HAP-1 (cell line): ENCODE measurements around the gene CMTM6.
"Not testable (repeated sequence)": the region's sequence is repeated elsewhere in the genome, so short reads cannot be mapped to it uniquely, and the experiment has no call there.

Source experiments
- DNase-seq, 2 experiments: peaks; one replicate each; pipeline ENCODE4 v3.0.0-alpha.2; 2016 to 2020; ENCODE audit warnings: low spot score in 2 of 2
- H3K27me3 ChIP-seq: fragments of 250-450 bp; sonication (Bioruptor Pico); 2 replicates; pipeline ENCODE4 v1.5.1; 2020; ENCODE audit warnings: low read depth, mild to moderate bottlenecking, moderate library complexity
- H3K36me3 ChIP-seq: fragments of 250-450 bp; sonication (Bioruptor Pico); replicated peaks from 2 replicates; pipeline ENCODE4 v1.5.1; 2020; ENCODE audit warnings: mild to moderate bottlenecking
- H3K4me1 ChIP-seq: fragments of 250-450 bp; sonication (Bioruptor Pico); 2 replicates; pipeline ENCODE4 v1.5.1; 2020; ENCODE audit warnings: mild to moderate bottlenecking
- H3K4me3 ChIP-seq: fragments of 250-450 bp; sonication (Bioruptor Pico); 2 replicates; pipeline ENCODE4 v1.5.1; 2020; ENCODE audit warnings: mild to moderate bottlenecking, moderate library complexity
- H3K9me3 ChIP-seq: fragments of 250-450 bp; sonication (Bioruptor Pico); 2 replicates; pipeline ENCODE4 v1.5.1; 2020; ENCODE audit warnings: mild to moderate bottlenecking, moderate library complexity
- in situ Hi-C: fragments of 300-500 bp; cut with MboI; formaldehyde crosslinking; loops from 3 replicates; pipeline ENCODE4 v1.14.3; 2020; ENCODE audit warnings: low sequenced_read_pairs, inconsistent platforms, mixed read lengths

The CMTM6 gene

DNA sequence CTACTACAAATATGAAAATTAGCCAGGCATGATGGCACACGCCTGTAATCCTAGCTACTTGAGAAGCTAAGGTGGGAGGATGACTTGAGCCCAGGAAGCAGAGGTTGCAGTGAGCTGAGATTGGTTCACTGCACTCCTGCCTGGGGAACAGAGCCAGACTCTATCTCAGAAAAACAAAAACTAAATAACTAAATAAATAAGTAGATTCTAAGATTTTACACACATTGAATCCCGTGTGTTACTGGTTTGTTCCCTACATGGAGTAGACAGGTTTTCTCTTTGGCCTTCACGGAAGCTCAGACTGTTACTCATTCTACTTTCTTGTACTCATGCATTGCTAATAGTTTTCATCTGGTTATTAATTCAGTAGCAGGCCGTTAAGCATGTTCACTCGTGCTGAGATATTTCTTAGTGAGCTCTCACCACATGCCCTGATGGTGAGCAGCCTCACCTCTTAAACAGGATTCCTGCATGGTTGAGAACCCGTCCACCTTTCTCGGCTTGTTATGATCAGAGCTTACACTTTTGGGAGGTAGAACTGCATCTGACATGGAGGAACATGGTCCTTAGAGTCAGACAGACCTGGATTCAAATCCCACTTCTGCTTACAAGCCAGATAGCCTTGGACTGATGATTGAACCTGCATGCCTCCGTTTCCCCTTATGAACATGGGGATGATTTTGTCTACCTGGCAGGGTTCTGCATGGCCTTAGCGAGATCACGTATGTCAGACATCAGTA is 61.9 kb downstream of the CMTM6 start:
- H3K27me3 ChIP-seq = no peaks in the 10 kb centered on the region
- in situ Hi-C loops = no loop called here
- no peak overlapping the region for H3K4me3 ChIP-seq
- peaks cover 6% of the 10 kb centered on the region for H3K4me1 ChIP-seq
- DNase-seq = no peak
- H3K36me3 ChIP-seq = no peaks in the 10 kb centered on the region
- no peaks in the 10 kb centered on the region for H3K9me3 ChIP-seq

DNA sequence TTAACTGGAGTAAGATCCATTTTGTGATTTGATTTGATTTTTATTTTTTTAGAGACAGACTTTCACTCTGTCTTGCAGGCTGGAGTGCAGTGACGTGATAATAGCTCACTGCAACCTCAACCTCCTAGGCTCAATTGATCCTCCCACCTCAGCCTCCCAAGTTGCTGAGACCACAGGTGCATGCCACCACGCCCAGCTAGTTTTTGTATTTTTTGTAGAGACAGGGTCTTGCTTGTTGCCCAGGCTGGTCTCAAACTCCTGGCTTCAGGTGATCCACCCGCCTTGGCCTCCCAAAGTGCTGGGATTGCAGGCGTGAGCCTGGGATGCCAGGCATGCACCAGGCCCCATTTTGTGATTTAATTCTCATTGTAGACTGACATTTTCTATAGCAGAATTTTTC is 63.2 kb downstream of the CMTM6 start:
- H3K36me3 ChIP-seq, H3K4me3 ChIP-seq, H3K27me3 ChIP-seq, DNase-seq, H3K4me1 ChIP-seq, H3K9me3 ChIP-seq, in situ Hi-C loops: not testable (repeated sequence)

DNA sequence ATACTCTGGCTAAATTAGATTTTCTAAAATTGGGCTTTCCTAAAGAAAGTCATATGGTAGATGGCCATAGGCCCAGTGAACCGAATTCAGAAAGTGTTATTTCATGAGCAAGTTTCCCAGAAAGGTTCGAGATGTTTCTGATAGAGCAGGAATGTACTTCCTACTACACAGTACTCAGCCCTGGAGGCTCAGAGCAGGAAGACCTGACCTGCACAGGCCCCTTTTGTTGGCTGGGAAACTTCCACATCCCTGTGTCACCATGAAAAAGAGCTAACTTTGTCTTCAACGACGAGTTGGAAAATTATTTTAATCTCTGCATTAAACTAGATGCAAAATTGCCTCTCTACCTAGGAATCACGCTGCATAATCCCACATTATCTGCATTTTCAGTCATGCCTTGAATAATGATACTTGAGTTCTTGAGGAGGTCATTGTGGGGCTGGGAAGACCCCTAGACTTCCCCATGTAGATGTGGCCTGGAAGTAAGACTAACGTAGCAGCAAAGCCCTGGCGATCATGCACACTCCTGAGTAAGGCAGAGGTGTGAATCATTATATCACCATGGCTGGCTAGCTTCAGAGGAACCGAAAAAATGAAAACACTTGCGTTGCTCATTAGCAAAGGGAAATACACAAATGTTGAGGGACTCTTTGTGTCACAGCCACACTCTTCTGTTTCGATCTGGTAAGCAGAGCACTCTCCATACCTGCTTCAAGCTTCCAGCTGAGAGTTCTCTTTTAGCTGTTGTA is 63.9 kb downstream of the CMTM6 start:
- Histone ChIP-seq H3K9me3 (no peaks in the 10 kb centered on the region), H3K4me1 (peaks cover 6% of the 10 kb centered on the region), H3K27me3 (no peaks in the 10 kb centered on the region), H3K36me3 (no peaks in the 10 kb centered on the region), H3K4me3 (no peak overlapping the region)
- DNase-seq = no peak
- in situ Hi-C loops = no loop called here

DNA sequence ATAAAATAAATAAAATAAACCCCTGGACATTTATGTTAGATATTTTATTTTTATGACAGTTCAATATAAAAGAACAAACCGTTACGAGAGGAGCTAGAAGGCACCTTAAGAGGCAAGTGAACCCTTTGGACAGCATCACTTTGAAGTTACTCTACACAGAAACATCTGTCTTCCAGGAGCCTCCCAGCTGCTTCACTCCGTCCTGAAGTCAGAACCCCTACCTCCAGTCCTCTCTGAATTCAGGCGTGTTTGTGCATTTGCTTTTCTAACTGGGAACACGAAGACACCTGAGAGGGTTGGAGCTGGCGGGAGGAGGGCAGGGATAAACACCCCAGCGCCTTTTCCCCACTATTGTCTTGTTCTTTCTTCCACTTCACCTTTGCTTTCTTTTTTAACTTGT is 64.8 kb downstream of the CMTM6 start:
- H3K27me3 ChIP-seq = no peaks in the 10 kb centered on the region
- DNase-seq = no peak
- no peak overlapping the region for H3K4me3 ChIP-seq
- no peaks in the 10 kb centered on the region for H3K36me3 ChIP-seq
- in situ Hi-C loops = no loop called here
- H3K4me1 ChIP-seq = peaks cover 6% of the 10 kb centered on the region
- H3K9me3 ChIP-seq = no peaks in the 10 kb centered on the region

DNA sequence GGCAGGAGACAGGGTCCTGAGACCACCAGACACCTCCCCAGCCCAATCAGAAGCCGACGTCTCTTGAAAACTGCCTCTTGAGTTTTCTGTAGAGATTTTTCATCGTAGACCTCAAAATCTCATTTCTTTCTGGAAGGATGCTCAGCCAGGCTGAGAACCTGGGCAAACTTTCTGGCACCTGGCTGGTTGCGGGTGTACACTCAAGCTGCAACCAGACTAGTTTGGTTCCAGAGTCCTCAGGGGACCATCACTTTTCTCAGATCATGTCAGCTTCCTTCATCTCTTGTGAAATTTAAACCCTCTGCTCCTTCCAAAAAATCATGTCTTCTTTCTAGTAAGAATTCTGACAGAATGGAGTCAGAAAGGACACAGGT is 65.8 kb downstream of the CMTM6 start:
- no peak overlapping the region for H3K4me3 ChIP-seq
- H3K9me3 ChIP-seq = no peaks in the 10 kb centered on the region
- in situ Hi-C loops = no loop called here
- H3K4me1 ChIP-seq = peaks cover 6% of the 10 kb centered on the region
- H3K36me3 ChIP-seq = no peaks in the 10 kb centered on the region
- DNase-seq = no peak
- no peaks in the 10 kb centered on the region for H3K27me3 ChIP-seq

DNA sequence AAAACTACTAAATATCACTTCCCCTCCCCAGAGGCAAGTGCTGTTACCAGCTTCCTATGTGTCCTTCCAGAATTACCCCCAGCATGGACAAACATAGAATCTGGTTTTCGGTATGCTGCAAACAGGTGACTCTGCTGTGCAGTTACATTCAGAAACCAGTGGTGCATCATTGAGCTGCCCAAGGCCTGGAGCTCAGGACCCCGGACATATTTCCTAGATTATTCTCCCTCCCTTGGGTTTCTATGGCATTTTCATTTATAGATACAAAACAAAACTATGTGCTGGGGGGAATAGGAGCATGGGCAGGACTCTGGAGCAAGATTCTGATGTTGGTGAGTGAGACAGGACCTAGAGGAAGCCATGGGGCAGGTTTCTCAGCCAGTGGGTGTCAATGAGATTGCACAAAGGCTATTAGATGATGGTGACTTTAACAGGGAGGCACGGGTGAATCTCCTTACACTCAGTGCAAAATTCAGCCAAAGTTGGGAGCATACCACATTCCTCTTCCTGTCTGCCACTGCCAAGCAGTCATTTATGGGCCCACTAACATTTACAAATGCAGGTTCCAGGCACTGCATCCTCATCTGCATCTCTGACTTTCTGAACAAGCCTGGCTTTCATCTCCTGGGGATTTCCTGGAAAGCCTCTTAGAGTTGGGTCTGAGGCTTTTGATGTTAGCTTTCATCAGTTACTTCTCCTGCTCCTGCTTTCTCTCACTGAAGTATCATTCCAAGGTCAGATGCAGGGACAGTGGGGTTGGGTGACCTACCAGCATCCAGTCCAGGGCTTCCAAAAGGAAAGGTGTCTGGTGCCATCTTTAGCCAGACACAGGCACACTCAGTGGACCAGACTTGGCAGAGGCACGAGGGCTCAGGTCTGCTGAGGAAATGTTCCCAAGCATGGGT is 66.5 kb downstream of the CMTM6 start:
- H3K27me3 ChIP-seq = no peaks in the 10 kb centered on the region
- no peaks in the 10 kb centered on the region for H3K9me3 ChIP-seq
- H3K4me3 ChIP-seq = no peak overlapping the region
- in situ Hi-C loops = no loop called here
- peaks cover 6% of the 10 kb centered on the region for H3K4me1 ChIP-seq
- no peaks in the 10 kb centered on the region for H3K36me3 ChIP-seq
- no peak for DNase-seq

DNA sequence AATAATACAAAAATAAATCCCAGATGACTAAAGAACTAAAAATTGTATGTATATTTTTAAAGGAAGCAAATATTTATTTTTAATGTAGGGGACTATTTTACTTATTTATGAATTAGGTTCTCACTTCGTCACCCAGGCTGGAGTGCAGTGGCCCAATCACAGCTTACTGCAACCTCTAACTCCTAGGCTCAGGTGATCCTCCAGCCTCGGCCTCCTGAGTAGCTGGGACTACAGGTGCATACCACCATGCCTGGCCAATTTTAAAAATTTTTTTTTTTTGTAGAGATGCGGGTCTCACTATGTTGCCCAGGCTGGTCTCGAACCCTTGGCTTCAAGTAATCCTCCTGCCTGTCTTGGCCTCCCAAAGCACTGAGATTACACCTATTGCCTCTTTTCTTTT is 68.4 kb downstream of the CMTM6 start:
- no peak overlapping the region for H3K4me3 ChIP-seq
- H3K9me3 ChIP-seq = no peaks in the 10 kb centered on the region
- H3K36me3 ChIP-seq = no peaks in the 10 kb centered on the region
- in situ Hi-C loops = no loop called here
- no peaks in the 10 kb centered on the region for H3K27me3 ChIP-seq
- no peak for DNase-seq
- H3K4me1 ChIP-seq = no peaks in the 10 kb centered on the region

DNA sequence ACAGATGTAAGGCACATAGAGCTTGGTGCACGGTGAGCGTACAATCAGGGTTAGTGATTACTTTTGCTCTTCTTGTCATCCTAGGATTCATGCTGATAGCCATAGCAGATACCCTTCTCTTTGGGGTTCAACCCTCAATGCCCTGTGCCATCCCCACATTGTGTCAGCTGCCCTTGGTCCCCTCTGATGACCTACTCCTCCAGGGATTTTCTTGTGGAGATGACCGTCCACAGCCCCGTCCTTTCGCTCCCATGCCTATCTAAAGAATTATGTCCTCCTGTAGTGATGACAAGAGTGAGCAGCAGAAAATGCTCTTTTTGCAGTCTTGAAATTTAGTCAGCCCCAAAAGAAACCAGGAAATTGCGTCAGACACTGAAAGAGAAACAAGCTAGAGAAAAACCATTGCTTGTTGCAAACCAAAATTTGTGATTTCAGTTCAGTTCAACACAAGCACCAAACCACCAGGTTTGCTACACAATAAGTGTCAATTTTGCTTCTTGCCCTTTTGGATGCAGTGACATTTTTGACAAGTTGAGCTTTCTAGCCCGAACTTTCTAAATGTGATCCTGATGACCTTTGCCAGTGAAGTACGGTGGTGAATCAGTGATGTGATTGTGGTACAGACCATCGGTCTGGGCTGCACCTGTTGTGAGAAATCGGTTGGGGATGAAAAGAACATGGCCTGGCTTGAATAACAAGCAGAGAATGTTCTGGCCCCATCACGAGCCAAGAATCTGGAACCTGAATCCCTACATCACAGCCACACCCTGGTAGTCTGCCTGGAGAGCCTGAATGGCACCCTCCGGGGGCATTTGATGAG is 69.7 kb downstream of the CMTM6 start:
- no peak overlapping the region for H3K4me3 ChIP-seq

DNA sequence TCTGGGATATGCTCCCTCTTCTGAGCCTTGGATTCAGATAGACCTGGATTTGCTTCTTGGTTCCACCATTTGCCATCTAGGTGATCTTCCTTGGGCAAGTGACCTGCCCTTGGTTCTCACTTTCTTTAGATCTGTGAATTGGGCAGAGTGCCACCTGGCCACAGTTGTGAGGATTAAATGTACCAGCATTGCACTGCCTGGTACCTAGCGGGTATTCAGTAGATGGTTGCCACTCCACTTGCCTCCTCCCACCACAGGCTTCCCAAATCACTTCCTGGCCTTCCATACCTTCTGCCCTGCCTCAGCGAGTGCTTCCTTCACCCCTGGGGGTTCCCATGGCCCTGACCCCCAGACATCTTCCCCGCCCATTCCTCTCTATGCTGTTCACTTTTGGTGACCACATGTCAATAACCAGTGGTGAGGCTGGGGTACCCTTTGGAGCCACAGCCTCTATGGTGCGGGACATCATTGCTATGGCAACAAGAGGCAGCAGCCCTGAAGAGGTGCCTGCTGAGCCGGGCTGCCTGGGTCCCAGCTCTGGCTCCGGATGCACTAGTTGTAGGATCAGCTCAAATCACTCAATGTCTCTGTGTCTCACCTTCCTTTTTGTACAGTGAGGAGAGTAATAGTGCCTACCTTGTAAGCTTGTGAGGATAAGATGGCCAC is 70.5 kb downstream of the CMTM6 start:
- no peaks in the 10 kb centered on the region for H3K36me3 ChIP-seq
- no peak overlapping the region for H3K4me3 ChIP-seq
- no peaks in the 10 kb centered on the region for H3K27me3 ChIP-seq
- DNase-seq = no peak
- H3K4me1 ChIP-seq = no peaks in the 10 kb centered on the region
- H3K9me3 ChIP-seq = no peaks in the 10 kb centered on the region
- in situ Hi-C loops = no loop called here

More for the DNA sequence above, 69.7 kb downstream of the CMTM6 start:
- H3K4me1 ChIP-seq = no peaks in the 10 kb centered on the region
- no peak for DNase-seq
- no peaks in the 10 kb centered on the region for H3K27me3 ChIP-seq
- H3K36me3 ChIP-seq = no peaks in the 10 kb centered on the region
- H3K9me3 ChIP-seq = no peaks in the 10 kb centered on the region
- in situ Hi-C loops = no loop called here

DNA sequence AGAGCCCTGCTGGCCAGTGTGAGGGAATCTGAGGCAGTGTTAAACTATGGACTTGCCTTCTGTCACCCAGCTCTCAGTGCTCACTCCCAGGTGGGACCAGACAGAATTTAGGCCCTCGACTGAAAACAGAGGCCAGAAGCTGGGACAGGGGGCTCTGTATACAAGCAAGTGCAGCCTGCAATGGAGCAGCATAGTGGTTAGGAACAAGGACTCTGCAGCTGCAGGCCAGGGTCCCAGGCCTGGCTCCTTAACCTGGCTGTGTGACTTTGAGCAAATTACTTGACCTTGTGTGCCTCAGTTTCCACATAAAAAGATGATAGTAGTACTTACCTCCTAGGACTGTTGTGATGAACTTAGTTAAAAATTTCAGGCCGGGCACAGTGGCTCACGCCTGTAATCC is 71.2 kb downstream of the CMTM6 start:
- H3K27me3 ChIP-seq = no peaks in the 10 kb centered on the region
- no peak overlapping the region for H3K4me3 ChIP-seq
- DNase-seq = no peak
- H3K36me3 ChIP-seq = no peaks in the 10 kb centered on the region
- in situ Hi-C loops = no loop called here
- H3K9me3 ChIP-seq = no peaks in the 10 kb centered on the region
- no peaks in the 10 kb centered on the region for H3K4me1 ChIP-seq
